ENCODE results near the gene HS3ST5. TPM values are rescaled to one million over a fixed set of nuclear protein-coding genes. Genes with fewer than 3 reads are reported as not detected.

Gene HS3ST5
- total RNA-seq, 1 donor from 2014 or later = 1.5 TPM

DNA sequence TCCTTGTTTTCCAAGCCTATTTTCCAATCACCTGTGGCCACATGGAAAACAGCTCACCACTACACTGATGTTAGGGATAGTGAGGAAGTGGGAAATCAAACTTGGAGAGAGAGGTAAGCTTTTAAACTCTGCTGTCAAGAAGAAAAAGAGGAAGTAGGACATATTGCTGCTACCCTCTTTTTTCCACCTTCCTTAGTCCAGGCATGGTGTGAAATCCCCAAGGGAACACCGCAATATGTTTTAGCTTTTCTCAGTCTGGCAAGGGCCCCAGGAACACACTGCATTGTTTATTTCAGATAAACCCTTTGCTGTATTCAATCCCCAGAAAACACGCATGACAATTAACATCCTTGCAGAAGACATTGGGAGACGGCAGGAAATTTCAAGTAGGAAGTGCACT, 61.3 kb downstream of the HS3ST5 start:
- no peak overlapping the region for H3K27ac Mint-ChIP-seq (ENCODE audit: unreplicated experiment)
- Histone ChIP-seq H3K4me2 (ENCODE audit: low read length) (no peak overlapping the region), H3K9me3 (ENCODE audit: insufficient read depth, low read depth, low read length) (no peaks in the 10 kb centered on the region), H3K36me3 (ENCODE audit: insufficient read depth, low read length) (no peaks in the 10 kb centered on the region), H4K20me1 (ENCODE audit: insufficient read depth, low read length) (no peaks in the 10 kb centered on the region), H3K27ac (ENCODE audit: low read depth, low read length) (no peak overlapping the region), H3K27me3 (ENCODE audit: insufficient read depth, low read length) (no peaks in the 10 kb centered on the region), H3K9ac (ENCODE audit: low read length) (no peak overlapping the region), H3K4me3 (ENCODE audit: insufficient read depth, low read depth, low read length) (no peak overlapping the region), H3K79me2 (ENCODE audit: insufficient read depth, low read length) (no peaks in the 10 kb centered on the region), H2AFZ (ENCODE audit: low read depth, low read length) (no peak overlapping the region), H3K4me1 (ENCODE audit: insufficient read depth, low read length) (no peaks in the 10 kb centered on the region)
- H3K4me1 Mint-ChIP-seq (ENCODE audit: low read depth, unreplicated experiment) = peaks cover 12% of the 10 kb centered on the region
- FAIRE-seq = no peak
- no peaks in the 10 kb centered on the region for H3K36me3 Mint-ChIP-seq (ENCODE audit: low read depth, unreplicated experiment)
- H3K9me3 Mint-ChIP-seq (ENCODE audit: unreplicated experiment) = no peaks in the 10 kb centered on the region
- TF ChIP-seq EZH2 (IDR thresholded peaks at IDR 0.05; ENCODE audit: insufficient read depth, low read length) = no peak
- no peak for TF ChIP-seq CTCF (IDR thresholded peaks at IDR 0.05; ENCODE audit: insufficient read depth, low read depth, low read length)
- no peak for DNase-seq (ENCODE audit: low read depth)
- H3K27me3 Mint-ChIP-seq (ENCODE audit: low read depth, unreplicated experiment) = no peaks in the 10 kb centered on the region
- H3K4me3 Mint-ChIP-seq (ENCODE audit: unreplicated experiment) = no peak overlapping the region

DNA sequence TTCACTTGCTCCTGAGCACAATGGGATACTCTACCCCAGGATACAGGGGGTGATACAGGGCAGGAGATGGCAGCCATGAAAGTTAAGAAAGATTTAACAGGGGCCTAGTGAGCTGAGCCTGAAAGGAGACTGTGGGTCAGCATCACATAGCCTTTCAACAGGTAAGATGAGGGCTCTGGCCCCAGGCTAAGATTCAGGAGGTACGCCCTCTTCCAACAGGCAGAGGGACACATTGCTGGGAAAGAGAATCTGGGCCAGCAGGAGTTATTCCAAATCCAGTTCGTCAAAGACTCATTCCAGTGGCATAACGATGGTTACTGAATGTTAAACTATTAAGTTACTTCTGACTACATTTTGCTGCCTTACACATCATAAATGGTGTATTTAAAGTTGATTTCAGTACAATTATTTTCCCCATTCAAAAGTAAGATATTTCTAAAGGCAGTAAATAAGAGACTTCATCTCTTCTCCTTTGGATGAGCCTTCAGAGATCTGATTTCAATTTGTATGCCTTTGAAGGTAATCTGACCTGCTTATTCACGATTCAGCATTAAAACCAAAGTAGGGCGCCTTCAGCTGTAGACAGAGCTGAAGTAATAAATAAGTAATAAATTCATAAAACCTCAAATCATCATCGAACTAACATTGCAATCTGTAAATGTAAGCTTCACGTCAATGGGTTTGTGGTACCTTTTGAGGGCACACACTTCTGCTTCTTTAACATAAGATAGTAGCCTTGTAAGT, 62.4 kb downstream of the HS3ST5 start:
- Histone ChIP-seq H3K4me3 (ENCODE audit: insufficient read depth, low read depth, low read length) (no peak overlapping the region), H4K20me1 (ENCODE audit: insufficient read depth, low read length) (no peaks in the 10 kb centered on the region), H3K36me3 (ENCODE audit: insufficient read depth, low read length) (no peaks in the 10 kb centered on the region), H2AFZ (ENCODE audit: low read depth, low read length) (no peak overlapping the region), H3K4me1 (ENCODE audit: insufficient read depth, low read length) (no peaks in the 10 kb centered on the region), H3K4me2 (ENCODE audit: low read length) (no peak overlapping the region), H3K79me2 (ENCODE audit: insufficient read depth, low read length) (no peaks in the 10 kb centered on the region), H3K27ac (ENCODE audit: low read depth, low read length) (no peak overlapping the region), H3K27me3 (ENCODE audit: insufficient read depth, low read length) (no peaks in the 10 kb centered on the region), H3K9ac (ENCODE audit: low read length) (no peak overlapping the region), H3K9me3 (ENCODE audit: insufficient read depth, low read depth, low read length) (no peaks in the 10 kb centered on the region)
- Mint-ChIP-seq H3K27ac (ENCODE audit: unreplicated experiment) (no peak overlapping the region), H3K27me3 (ENCODE audit: low read depth, unreplicated experiment) (no peaks in the 10 kb centered on the region), H3K36me3 (ENCODE audit: low read depth, unreplicated experiment) (no peaks in the 10 kb centered on the region), H3K9me3 (ENCODE audit: unreplicated experiment) (no peaks in the 10 kb centered on the region), H3K4me3 (ENCODE audit: unreplicated experiment) (no peak overlapping the region), H3K4me1 (ENCODE audit: low read depth, unreplicated experiment) (peaks cover 12% of the 10 kb centered on the region)
- DNase-seq (ENCODE audit: low read depth) (no peak), FAIRE-seq (no peak)
- TF ChIP-seq CTCF (IDR thresholded peaks at IDR 0.05; ENCODE audit: insufficient read depth, low read depth, low read length) = no peak
- no peak for TF ChIP-seq EZH2 (IDR thresholded peaks at IDR 0.05; ENCODE audit: insufficient read depth, low read length)

- Histone ChIP-seq H3K27ac (ENCODE audit: low read depth, low read length) (no peak overlapping the region), H3K4me1 (ENCODE audit: insufficient read depth, low read length) (no peaks in the 10 kb centered on the region), H3K36me3 (ENCODE audit: insufficient read depth, low read length) (no peaks in the 10 kb centered on the region), H3K4me3 (ENCODE audit: insufficient read depth, low read depth, low read length) (no peak overlapping the region), H3K79me2 (ENCODE audit: insufficient read depth, low read length) (no peaks in the 10 kb centered on the region), H2AFZ (ENCODE audit: low read depth, low read length) (no peak overlapping the region), H3K9ac (ENCODE audit: low read length) (no peak overlapping the region), H3K9me3 (ENCODE audit: insufficient read depth, low read depth, low read length) (no peaks in the 10 kb centered on the region), H3K27me3 (ENCODE audit: insufficient read depth, low read length) (no peaks in the 10 kb centered on the region), H4K20me1 (ENCODE audit: insufficient read depth, low read length) (no peaks in the 10 kb centered on the region), H3K4me2 (ENCODE audit: low read length) (no peak overlapping the region)
- Mint-ChIP-seq H3K27me3 (ENCODE audit: low read depth, unreplicated experiment) (no peaks in the 10 kb centered on the region), H3K9me3 (ENCODE audit: unreplicated experiment) (no peaks in the 10 kb centered on the region), H3K4me3 (ENCODE audit: unreplicated experiment) (no peak overlapping the region), H3K36me3 (ENCODE audit: low read depth, unreplicated experiment) (no peaks in the 10 kb centered on the region), H3K27ac (ENCODE audit: unreplicated experiment) (no peak overlapping the region), H3K4me1 (ENCODE audit: low read depth, unreplicated experiment) (peaks cover 4% of the 10 kb centered on the region)
- TF ChIP-seq CTCF (IDR thresholded peaks at IDR 0.05; ENCODE audit: insufficient read depth, low read depth, low read length) = no peak
- TF ChIP-seq EZH2 (IDR thresholded peaks at IDR 0.05; ENCODE audit: insufficient read depth, low read length) = no peak
- no peak for FAIRE-seq
- DNase-seq (ENCODE audit: low read depth) = no peak
Measured at GRCh38 chr6:114277220-114277619, 65.6 kb downstream of the HS3ST5 start.

Data from astrocyte (in vitro differentiated cells and primary cell).